Thoracic aorta (tissue), 2 donors: ENCODE measurements around the gene CNGA3. TPM values are rescaled to one million over a fixed set of nuclear protein-coding genes. Genes with fewer than 3 reads are reported as not detected.

Experiments used
- ATAC-seq: fragments of 150-250 bp; one replicate; pipeline ENCODE4 v1.8.0; 2017; ENCODE audit warnings: low read depth; ENCODE audit not compliant: insufficient number of reproducible peaks, low FRiP score
- DNase-seq: peaks from one replicate; pipeline ENCODE4 v3.0.0-alpha.2; 2020; ENCODE audit warnings: low spot score
- H3K27ac ChIP-seq, 2 donors: fragments of 200-600 bp; sonication (generic); 1 replicate in 1 of 2; 2 replicates in 1 of 2; pipeline ENCODE4 v1.5.1; 2016; ENCODE audit warnings: mild to moderate bottlenecking in 2 of 2, moderate library complexity in 2 of 2
- H3K27me3 ChIP-seq: fragments of 200-600 bp; sonication (generic); replicated peaks from 2 replicates; pipeline ENCODE4 v1.6.0; 2016; ENCODE audit warnings: mild to moderate bottlenecking; ENCODE audit not compliant: insufficient read depth
- H3K36me3 ChIP-seq: fragments of 200-600 bp; sonication (generic); one replicate; pipeline ENCODE4 v1.5.1; 2016
- H3K4me1 ChIP-seq, 2 donors: fragments of 200-600 bp; sonication (generic); 1 replicate in 1 of 2; 2 replicates in 1 of 2; pipeline versions ENCODE4 v1.5.1 to v1.6.0; 2016; ENCODE audit warnings: low read depth in 2 of 2, mild to moderate bottlenecking in 1 of 2; ENCODE audit not compliant: control insufficient read depth in 1 of 2
- H3K4me3 ChIP-seq: fragments of 200-600 bp; sonication (generic); 2 replicates; pipeline ENCODE4 v1.5.1; 2016; ENCODE audit warnings: mild to moderate bottlenecking
- H3K9me3 ChIP-seq: fragments of 200-600 bp; sonication (generic); 2 replicates; pipeline ENCODE4 v1.5.1; 2016
- CTCF ChIP-seq: fragments of 200-600 bp; sonication (generic); IDR thresholded peaks from one replicate; pipeline ENCODE4 v1.5.1; 2019; ENCODE audit warnings: antibody characterized with exemption
- total RNA-seq, 2 donors: library from RNA; depleted of rRNA; stranded (reverse); fragments of >200 nt; gene quantifications; one replicate each; pipeline versions ENCODE4 v1.1.0 to v1.2.3, GENCODE V29; 2016

Gene CNGA3
- total RNA-seq, 2 donors from 2014 or later, result not detected

GRCh38 chr2:98341241-98341640, 5.0 kb upstream of the CNGA3 start:
- H3K36me3 ChIP-seq, result no peaks in the 10 kb centered on the region
- H3K27me3 ChIP-seq, result peaks cover 7% of the 10 kb centered on the region
- DNase-seq (no peak), ATAC-seq (no peak)
- no peak overlapping the region for H3K4me3 ChIP-seq
- TF ChIP-seq CTCF, result no peak
- H3K27ac ChIP-seq, result no peak overlapping the region
- no peaks in the 10 kb centered on the region for H3K9me3 ChIP-seq
- peaks cover 0 to 3% of the 10 kb centered on the region in 2 donors for H3K4me1 ChIP-seq

GRCh38 chr2:98343285-98343684, 3.0 kb upstream of the CNGA3 start:
- Histone ChIP-seq H3K4me1 (peaks cover 3 to 12% of the 10 kb centered on the region in 2 donors), H3K27ac (no peak overlapping the region), H3K36me3 (no peaks in the 10 kb centered on the region), H3K9me3 (no peaks in the 10 kb centered on the region), H3K4me3 (no peak overlapping the region), H3K27me3 (peaks cover 7% of the 10 kb centered on the region)
- ATAC-seq (no peak), DNase-seq (no peak)
- no peak for TF ChIP-seq CTCF

- H3K4me3 ChIP-seq, result no peak overlapping the region
- peaks cover 3 to 12% of the 10 kb centered on the region in 2 donors for H3K4me1 ChIP-seq
- H3K27me3 ChIP-seq, result peaks cover 7% of the 10 kb centered on the region
- ATAC-seq (no peak), DNase-seq (no peak)
- H3K36me3 ChIP-seq, result no peaks in the 10 kb centered on the region
- no peaks in the 10 kb centered on the region for H3K9me3 ChIP-seq
- no peak overlapping the region for H3K27ac ChIP-seq
- TF ChIP-seq CTCF, result no peak
Measured at GRCh38 chr2:98347298-98348065, 1.2 kb downstream of the CNGA3 start.

- no peak overlapping the region for H3K4me3 ChIP-seq
- DNase-seq (no peak), ATAC-seq (no peak)
- peaks cover 3 to 12% of the 10 kb centered on the region in 2 donors for H3K4me1 ChIP-seq
- H3K27ac ChIP-seq, result no peak overlapping the region
- H3K36me3 ChIP-seq, result no peaks in the 10 kb centered on the region
- no peak for TF ChIP-seq CTCF
- H3K27me3 ChIP-seq, result peaks cover 7% of the 10 kb centered on the region
- no peaks in the 10 kb centered on the region for H3K9me3 ChIP-seq
Measured at GRCh38 chr2:98348066-98348561, 1.9 kb downstream of the CNGA3 start.

- no peaks in the 10 kb centered on the region for H3K36me3 ChIP-seq
- TF ChIP-seq CTCF, result no peak
- DNase-seq, result no peak
- H3K27ac ChIP-seq, result no peak overlapping the region
- ATAC-seq, result no peak
- H3K4me3 ChIP-seq, result no peak overlapping the region
- H3K9me3 ChIP-seq, result no peaks in the 10 kb centered on the region
- peaks cover 3 to 12% of the 10 kb centered on the region in 2 donors for H3K4me1 ChIP-seq
- peaks cover 2% of the 10 kb centered on the region for H3K27me3 ChIP-seq
Measured at GRCh38 chr2:98350411-98350810, 4.2 kb downstream of the CNGA3 start.
